Measurements from ENCODE around the gene APOO.

GRCh38 chrX:23811108-23811651, 96.6 kb downstream of the APOO start:
- no peak for TF ChIP-seq TAF1 (IDR thresholded peaks at IDR 0.05; ENCODE audit: low read depth)
- no peak for TF ChIP-seq REST (IDR thresholded peaks at IDR 0.05; ENCODE audit: low read depth)
- TF ChIP-seq RAD21 (IDR thresholded peaks at IDR 0.05; ENCODE audit: low read depth): no peak
- TF ChIP-seq EGR1 (IDR thresholded peaks at IDR 0.05): no peak
